A549 (cell line): ENCODE data around the gene HPSE. TPM values are rescaled to one million over a fixed set of nuclear protein-coding genes. Genes with fewer than 3 reads are reported as not detected.

Experiments used
- ATAC-seq, 2 experiments: fragments of 200-7000 bp in 1 of 2; fragments of >200 bp in 1 of 2; cut with Nextera tagmentation in 1 of 2; cut with Tn5 transposase in 1 of 2; 3 replicates each; pipeline versions ENCODE4 v1.8.0 to v1.9.1; 2018 to 2020; ENCODE audit warnings: mild to moderate bottlenecking in 1 of 2, moderate library complexity in 1 of 2
- CTCF ChIA-PET: fragments of 300-600 bp; sonication (Branson Sonifier 250); formaldehyde crosslinking; extraction: SDS; loops from one replicate; lab custom pipeline; 2021; ENCODE audit warnings: antibody characterized with exemption, inconsistent platforms; lab: Yijun Ruan, JAX
- POLR2A ChIA-PET: fragments of 350-600 bp; formaldehyde crosslinking; extraction: SDS; loops from one replicate; lab custom pipeline; 2021; ENCODE audit warnings: antibody characterized with exemption, inconsistent platforms; lab: Yijun Ruan, JAX
- DNase-seq, 2 experiments: peaks; one replicate each; pipeline versions ENCODE4 v3.0.0 to v3.0.0-alpha.2; 2011 to 2016; ENCODE audit warnings: low read depth in 1 of 2, low spot score in 1 of 2
- FAIRE-seq: peaks from 2 replicates; lab custom pipeline; 2011; peaks lifted over from hg19 to GRCh38; lab: Jason Lieb, UNC
- H3K27ac ChIP-seq, 2 experiments: fragments of >200 bp; sonication (Bioruptor Twin); formaldehyde crosslinking; 3 replicates each; pipeline ENCODE4 v1.5.1; 2016 to 2017
- H3K4me1 ChIP-seq: fragments of >200 bp; sonication (Bioruptor Twin); formaldehyde crosslinking; 3 replicates; pipeline ENCODE4 v1.6.1; 2016
- H3K4me2 ChIP-seq: fragments of >200 bp; sonication (Bioruptor Twin); formaldehyde crosslinking; 3 replicates; pipeline ENCODE4 v1.6.1; 2016
- H3K4me3 ChIP-seq: fragments of >200 bp; sonication (Bioruptor Twin); formaldehyde crosslinking; 3 replicates; pipeline ENCODE4 v1.5.1; 2016
- H3K9me3 ChIP-seq: fragments of >200 bp; sonication (Bioruptor Twin); formaldehyde crosslinking; 3 replicates; pipeline ENCODE4 v1.6.1; 2016
- ATOH8 ChIP-seq: fragments of 250-450 bp; sonication (Bioruptor Pico); IDR thresholded peaks from 2 replicates; pipeline ENCODE4 v1.5.0; 2020; ENCODE audit warnings: low read depth, mild to moderate bottlenecking, moderate library complexity
- CEBPB ChIP-seq, 2 experiments: fragments of >200 bp in 1 of 2; sonication (Bioruptor Twin) in 1 of 2; formaldehyde crosslinking in 1 of 2; IDR thresholded peaks; 2 replicates each; pipeline ENCODE4 v1.6.1; 2012 to 2016
- CHD2 ChIP-seq: fragments of 150-350 bp; IDR thresholded peaks from 2 replicates; pipeline ENCODE4 v1.6.1; 2014; ENCODE audit warnings: low read length; ENCODE audit not compliant: partially characterized antibody
- EHF ChIP-seq: fragments of 250-450 bp; sonication (Bioruptor Pico); IDR thresholded peaks from 2 replicates; pipeline ENCODE4 v1.5.0; 2020; ENCODE audit warnings: mild to moderate bottlenecking
- ELK1 ChIP-seq: fragments of 150-350 bp; IDR thresholded peaks from 2 replicates; pipeline ENCODE4 v1.6.1; 2014; ENCODE audit warnings: low read depth, mild to moderate bottlenecking, low read length
- FOSL2 ChIP-seq, 2 experiments: fragments of 450-650 bp in 1 of 2; fragments of >200 bp in 1 of 2; sonication (Bioruptor Twin) in 1 of 2; formaldehyde crosslinking; IDR thresholded peaks; 2 replicates each; pipeline versions ENCODE4 v1.5.0 to v1.6.1; 2016 to 2020; ENCODE audit warnings: mild to moderate bottlenecking in 1 of 2, moderate library complexity in 1 of 2
- GATA3 ChIP-seq: IDR thresholded peaks from 2 replicates; pipeline ENCODE4 v1.6.1; 2012; ENCODE audit warnings: borderline replicate concordance
- HOXB13 ChIP-seq: fragments of 250-450 bp; sonication (Bioruptor Pico); IDR thresholded peaks from 2 replicates; pipeline ENCODE4 v1.5.0; 2020; ENCODE audit warnings: low read depth, mild to moderate bottlenecking, moderate library complexity
- JUN ChIP-seq, 2 experiments: fragments of >200 bp; sonication (Bioruptor Twin); formaldehyde crosslinking; IDR thresholded peaks; 2 replicates in 1 of 2; 3 replicates in 1 of 2; pipeline ENCODE4 v1.6.1; 2016 to 2017
- KDM5A ChIP-seq: fragments of 200-600 bp; sonication (generic); IDR thresholded peaks from 2 replicates; pipeline ENCODE4 v1.6.1; 2016; ENCODE audit warnings: antibody characterized with exemption, mild to moderate bottlenecking
- MAZ ChIP-seq: fragments of 150-350 bp; IDR thresholded peaks from 2 replicates; pipeline ENCODE4 v1.6.1; 2014; ENCODE audit warnings: antibody characterized with exemption, low read depth, low read length, borderline replicate concordance
- POLR2A ChIP-seq: IDR thresholded peaks from 2 replicates; pipeline ENCODE4 v1.6.1; 2012; ENCODE audit warnings: mild to moderate bottlenecking, low read length
- RCOR1 ChIP-seq: fragments of 150-350 bp; IDR thresholded peaks from 2 replicates; pipeline ENCODE4 v1.6.1; 2014; ENCODE audit warnings: antibody characterized with exemption, low read length, low read depth
- RNF2 ChIP-seq: fragments of 200-600 bp; sonication (generic); IDR thresholded peaks from 2 replicates; pipeline ENCODE4 v1.6.1; 2016; ENCODE audit warnings: low read depth, mild to moderate bottlenecking, antibody characterized with exemption, moderate library complexity, borderline replicate concordance
- SMC3 ChIP-seq: fragments of >200 bp; sonication (Bioruptor Twin); formaldehyde crosslinking; IDR thresholded peaks from 3 replicates; pipeline ENCODE4 v1.6.1; 2018; ENCODE audit warnings: inconsistent platforms
- TP53 ChIP-seq: fragments of 250-450 bp; sonication (Bioruptor Pico); IDR thresholded peaks from 2 replicates; pipeline ENCODE4 v1.5.0; 2021; ENCODE audit warnings: mild to moderate bottlenecking, moderate library complexity
- ZNF302 ChIP-seq: fragments of 250-450 bp; sonication (Bioruptor Pico); IDR thresholded peaks from 2 replicates; pipeline ENCODE4 v1.9.0; 2021; ENCODE audit warnings: inconsistent platforms, mild to moderate bottlenecking, moderate library complexity
- ZSCAN20 ChIP-seq: fragments of 250-450 bp; sonication (Bioruptor Pico); IDR thresholded peaks from 2 replicates; pipeline ENCODE4 v1.8.0; 2022; ENCODE audit warnings: mild to moderate bottlenecking, moderate library complexity
- WGBS: methylation state at CpG from one replicate; pipeline ENCODE4 v1.1.6; 2017; ENCODE audit errors: missing lambda C conversion rate; 5-methylcytosine and 5-hydroxymethylcytosine counted together
- polyA plus RNA-seq, 4 experiments: library from polyadenylated mRNA; depleted of rRNA in 3 of 4; stranded (reverse); fragments of >200 nt; fragmentation: RNase III in 1 of 4; extraction: RNeasy Plus Mini Kit Qiagen cat#74134 plus additional on column Dnase treatment in 1 of 4; gene quantifications; 2 replicates in 3 of 4; 3 replicates in 1 of 4; pipeline ENCODE4 v1.2.3, GENCODE V29; 2011 to 2017
- TF ChIP-seq, protein P1 (sequence below): fragments of 450-650 bp; IDR thresholded peaks from 2 replicates; pipeline ENCODE4 v1.6.1; 2014; ENCODE audit warnings: antibody characterized with exemption

Gene HPSE
- polyA plus RNA-seq, 2 of the 4 experiments (the other 2 are of a cell fraction): 0.72 to 1.7 TPM

GRCh38 chr4:83358410-83358809, 23.8 kb upstream of the HPSE start:
- TF ChIP-seq ZNF302 (no peak), ZSCAN20 (CRISPR knock-in tag) (no peak), ELK1 (no peak), SMC3 (no peak), JUN (IDR thresholded peaks at IDR 0.05) (no peak), CEBPB (IDR thresholded peaks at IDR 0.05) (0 out of 4 replicates have a peak, but pooled peaks of 1 of the 2 experiments have one; percentile 35)
- CTCF ChIA-PET: no interaction called here
- FAIRE-seq (no peak), DNase-seq (peak; percentile 15 to 37), ATAC-seq (peak in 1 of 2 experiments; percentile 64; a peak in 2 of 6 replicates)
- H3K27ac ChIP-seq: peak overlapping the region; percentile 52 to 75; a peak in 4 of 6 replicates
- peak overlapping the region; percentile 58; the same call in 2 of the 3 replicates for H3K4me2 ChIP-seq
- no peak overlapping the region for H3K4me3 ChIP-seq
- 5% methylated on average over 1 of the region's 1 CpG for WGBS
- H3K4me1 ChIP-seq: peaks cover 27% of the 10 kb centered on the region
- POLR2A ChIA-PET: interaction anchor here (0.9 kb wide), 1 partner anchor 74 kb away, joined by 3 read pairs; the partner anchor contains the start of gene COQ2
- H3K9me3 ChIP-seq: no peaks in the 10 kb centered on the region

DNA sequence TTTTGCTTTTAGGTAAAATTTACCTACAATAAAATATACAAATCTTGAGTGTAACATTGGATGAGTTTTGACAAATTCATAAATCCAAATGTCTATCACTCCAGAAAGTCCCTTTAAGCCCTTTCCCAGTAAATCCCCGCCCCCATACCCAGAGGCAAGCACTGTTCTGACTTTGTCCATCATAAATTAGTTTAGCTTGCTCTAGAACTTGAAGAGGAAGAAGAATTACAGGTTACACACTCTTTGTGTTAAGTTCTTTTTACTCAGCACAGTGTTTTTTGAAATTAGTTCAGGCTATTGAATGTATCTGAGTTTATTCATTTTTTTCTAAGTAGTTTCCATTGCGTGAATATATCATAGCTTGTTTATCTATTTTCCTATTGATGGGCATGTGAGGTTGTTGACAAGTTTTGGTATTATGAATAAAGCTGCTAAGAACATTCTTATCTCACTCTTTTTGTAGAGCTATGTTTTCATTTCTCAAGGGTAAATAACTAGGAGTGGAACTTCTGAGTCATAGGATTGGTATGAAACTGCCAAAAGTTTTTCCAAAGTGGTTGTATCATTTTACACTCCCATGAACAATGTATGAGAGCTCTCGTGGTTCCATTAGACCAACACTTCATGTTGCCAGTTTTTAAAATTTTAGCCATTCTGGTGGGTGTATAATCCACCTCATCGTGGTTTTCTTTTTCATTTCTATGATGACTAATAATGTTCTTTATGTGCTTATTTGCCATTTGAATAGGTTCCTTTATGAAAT, 22.4 kb upstream of the HPSE start:
- H3K9me3 ChIP-seq: no peaks in the 10 kb centered on the region
- no peak overlapping the region for H3K4me3 ChIP-seq
- peak; percentile 54 to 73; a peak in 4 of 6 replicates for ATAC-seq
- peak overlapping the region; percentile 58 for H3K4me2 ChIP-seq
- ChIA-PET CTCF (interaction anchor here (0.6 kb wide), 1 partner anchor 903 kb away, joined by 3 read pairs; no protein-coding TSS in a partner anchor), POLR2A (no interaction called here)
- TF ChIP-seq CHD2 (no peak), GATA3 (peak; percentile 36; the same call in 1 of the 2 replicates), FOSL2 (IDR thresholded peaks at IDR 0.05) (no peak), FOSL2 (CRISPR knock-in tag; IDR thresholded peaks at IDR 0.05) (peak; percentile 75), EHF (CRISPR knock-in tag) (no peak)
- FAIRE-seq: peak; percentile 74
- peaks cover 27% of the 10 kb centered on the region for H3K4me1 ChIP-seq
- WGBS: 20% methylated on average over 4 of the region's 4 CpGs
- H3K27ac ChIP-seq: peak overlapping the region; percentile 52 to 75; a peak in 5 of 6 replicates
- peak in 1 of 2 experiments; percentile 45 for DNase-seq

GRCh38 chr4:83353516-83353915, 18.9 kb upstream of the HPSE start:
- CTCF ChIA-PET: no interaction called here
- no peak for ATAC-seq

More at GRCh38 chr4:83353516-83353915, 18.9 kb upstream of the HPSE start:
- no peak overlapping the region for H3K4me3 ChIP-seq
- POLR2A ChIA-PET: no interaction called here
- FAIRE-seq (no peak), DNase-seq (no peak)
- H3K27ac ChIP-seq: no peak overlapping the region
- H3K4me1 ChIP-seq: peaks cover 22% of the 10 kb centered on the region
- 93% methylated on average over 1 of the region's 1 CpG for WGBS
- H3K9me3 ChIP-seq: no peaks in the 10 kb centered on the region
- no peak for TF ChIP-seq ZNF302
- TF ChIP-seq, protein P1, sequence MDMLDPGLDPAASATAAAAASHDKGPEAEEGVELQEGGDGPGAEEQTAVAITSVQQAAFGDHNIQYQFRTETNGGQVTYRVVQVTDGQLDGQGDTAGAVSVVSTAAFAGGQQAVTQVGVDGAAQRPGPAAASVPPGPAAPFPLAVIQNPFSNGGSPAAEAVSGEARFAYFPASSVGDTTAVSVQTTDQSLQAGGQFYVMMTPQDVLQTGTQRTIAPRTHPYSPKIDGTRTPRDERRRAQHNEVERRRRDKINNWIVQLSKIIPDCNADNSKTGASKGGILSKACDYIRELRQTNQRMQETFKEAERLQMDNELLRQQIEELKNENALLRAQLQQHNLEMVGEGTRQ: no peak
- TF ChIP-seq ELK1: no peak
- no peak for TF ChIP-seq CHD2
- TF ChIP-seq MAZ: no peak
- no peak for TF ChIP-seq RNF2
- no peak for TF ChIP-seq RCOR1
- TF ChIP-seq ATOH8 (CRISPR knock-in tag): no peak
- no peak for TF ChIP-seq TP53 (CRISPR knock-in tag)
- TF ChIP-seq KDM5A: no peak
- TF ChIP-seq POLR2A: no peak
- TF ChIP-seq HOXB13: no peak
- no peak overlapping the region for H3K4me2 ChIP-seq
